Measurements from ENCODE around the gene PIK3R6. TPM values are rescaled to one million over a fixed set of nuclear protein-coding genes. Genes with fewer than 3 reads are reported as not detected.
"Not testable (repeated sequence)": the region's sequence is repeated elsewhere in the genome, so short reads cannot be mapped to it uniquely, and the experiment has no call there.

The PIK3R6 gene
- total RNA-seq, 1 donor from 2014 or later: 10.1 TPM

GRCh38 chr17:8821446-8822105, 45.9 kb downstream of the PIK3R6 start:
- intact Hi-C loops (cut with micrococcal nuclease): no loop called here
- no peak for DNase-seq (ENCODE audit: low spot score)
- Mint-ChIP-seq H3K27ac (no peak overlapping the region), H3K9me3 (peaks cover 15% of the 10 kb centered on the region), H3K27me3 (ENCODE audit: low read depth) (no peaks in the 10 kb centered on the region), H3K36me3 (ENCODE audit: low read depth) (peaks cover 25% of the 10 kb centered on the region), H3K4me1 (ENCODE audit: low read depth) (no peaks in the 10 kb centered on the region), H3K4me3 (ENCODE audit: low read depth) (no peak overlapping the region)

- intact Hi-C loops (cut with micrococcal nuclease): no loop called here
- DNase-seq (ENCODE audit: low spot score): no peak
- H3K9me3 Mint-ChIP-seq: peaks cover 13% of the 10 kb centered on the region
- no peak overlapping the region for H3K27ac Mint-ChIP-seq
- H3K4me3 Mint-ChIP-seq (ENCODE audit: low read depth): no peak overlapping the region
- no peaks in the 10 kb centered on the region for H3K4me1 Mint-ChIP-seq (ENCODE audit: low read depth)
- H3K27me3 Mint-ChIP-seq (ENCODE audit: low read depth): peaks cover under 1% of the 10 kb centered on the region
- peaks cover 27% of the 10 kb centered on the region for H3K36me3 Mint-ChIP-seq (ENCODE audit: low read depth)
Measured at GRCh38 chr17:8820311-8821010, 47.0 kb downstream of the PIK3R6 start.

DNA sequence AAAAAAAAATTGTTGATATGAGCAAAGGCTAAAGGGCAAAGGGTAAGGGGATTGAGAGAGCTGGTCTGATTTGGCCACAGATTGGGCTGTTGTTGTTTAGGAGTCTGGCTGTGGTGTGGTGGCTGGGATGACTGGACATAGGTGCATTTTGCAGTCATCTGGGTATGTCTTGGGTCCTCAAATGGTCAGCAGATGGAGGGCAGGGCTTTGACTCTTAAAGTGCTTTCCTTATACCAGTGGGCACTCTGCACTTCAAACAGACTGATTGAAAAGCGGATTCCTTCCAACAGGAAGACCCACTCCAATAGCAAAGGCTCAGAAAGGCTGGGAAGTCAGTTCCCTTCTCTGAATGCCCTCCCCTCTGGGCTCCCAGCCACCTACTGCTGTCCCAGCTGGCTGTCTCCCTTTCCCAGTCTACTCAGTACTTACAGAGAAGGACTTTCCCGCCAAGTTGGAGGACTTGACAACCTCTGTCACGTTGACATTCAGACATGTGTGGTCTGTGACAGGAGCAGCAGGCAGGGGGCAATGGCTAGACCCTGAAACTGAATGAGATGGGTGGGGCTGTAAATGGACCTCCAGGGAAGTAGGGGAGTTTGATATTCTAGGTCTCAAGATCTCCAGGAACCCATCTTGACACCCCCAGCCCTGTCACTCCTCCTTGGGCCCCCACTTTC, 48.7 kb downstream of the PIK3R6 start:
- Mint-ChIP-seq H3K27me3 (ENCODE audit: low read depth) (peaks cover 3% of the 10 kb centered on the region), H3K4me1 (ENCODE audit: low read depth) (no peaks in the 10 kb centered on the region), H3K36me3 (ENCODE audit: low read depth) (peaks cover 26% of the 10 kb centered on the region), H3K27ac (no peak overlapping the region), H3K4me3 (ENCODE audit: low read depth) (no peak overlapping the region), H3K9me3 (no peaks in the 10 kb centered on the region)
- DNase-seq (ENCODE audit: low spot score): no peak
- intact Hi-C loops (cut with micrococcal nuclease): no loop called here

DNA sequence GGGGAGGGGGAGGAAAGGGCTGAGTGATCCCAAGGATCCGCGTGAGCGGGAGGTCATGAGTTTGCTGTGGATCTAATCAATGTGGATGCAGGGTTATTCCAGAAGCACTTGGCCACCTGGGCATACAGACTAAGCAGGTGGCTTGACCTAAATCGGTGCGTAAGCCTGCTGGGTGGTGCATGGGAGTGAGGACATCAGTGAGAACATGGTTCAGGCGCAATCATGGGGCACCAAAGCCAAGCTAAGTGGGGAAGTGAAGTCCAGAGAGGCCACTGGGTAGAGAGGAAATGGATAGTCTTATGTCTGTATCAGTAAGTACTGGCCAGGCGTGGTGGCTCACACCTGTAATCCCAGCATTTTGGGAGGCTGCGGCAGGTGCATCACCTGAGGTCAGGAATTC, 49.4 kb downstream of the PIK3R6 start:
- intact Hi-C loops (cut with micrococcal nuclease): no loop called here
- Mint-ChIP-seq H3K36me3 (ENCODE audit: low read depth) (peaks cover 30% of the 10 kb centered on the region), H3K27me3 (ENCODE audit: low read depth) (peaks cover 3% of the 10 kb centered on the region), H3K4me3 (ENCODE audit: low read depth) (no peak overlapping the region), H3K9me3 (peaks cover 6% of the 10 kb centered on the region), H3K4me1 (ENCODE audit: low read depth) (no peaks in the 10 kb centered on the region), H3K27ac (no peak overlapping the region)
- DNase-seq (ENCODE audit: low spot score): no peak

GRCh38 chr17:8806926-8807550, 60.4 kb downstream of the PIK3R6 start:
- Mint-ChIP-seq H3K4me1 (ENCODE audit: low read depth) (peaks cover 8% of the 10 kb centered on the region), H3K36me3 (ENCODE audit: low read depth) (peaks cover 48% of the 10 kb centered on the region), H3K9me3 (peaks cover 13% of the 10 kb centered on the region), H3K4me3 (ENCODE audit: low read depth) (no peak overlapping the region), H3K27ac (no peak overlapping the region), H3K27me3 (ENCODE audit: low read depth) (no peaks in the 10 kb centered on the region)
- intact Hi-C loops (cut with micrococcal nuclease): no loop called here
- DNase-seq (ENCODE audit: low spot score): no peak

DNA sequence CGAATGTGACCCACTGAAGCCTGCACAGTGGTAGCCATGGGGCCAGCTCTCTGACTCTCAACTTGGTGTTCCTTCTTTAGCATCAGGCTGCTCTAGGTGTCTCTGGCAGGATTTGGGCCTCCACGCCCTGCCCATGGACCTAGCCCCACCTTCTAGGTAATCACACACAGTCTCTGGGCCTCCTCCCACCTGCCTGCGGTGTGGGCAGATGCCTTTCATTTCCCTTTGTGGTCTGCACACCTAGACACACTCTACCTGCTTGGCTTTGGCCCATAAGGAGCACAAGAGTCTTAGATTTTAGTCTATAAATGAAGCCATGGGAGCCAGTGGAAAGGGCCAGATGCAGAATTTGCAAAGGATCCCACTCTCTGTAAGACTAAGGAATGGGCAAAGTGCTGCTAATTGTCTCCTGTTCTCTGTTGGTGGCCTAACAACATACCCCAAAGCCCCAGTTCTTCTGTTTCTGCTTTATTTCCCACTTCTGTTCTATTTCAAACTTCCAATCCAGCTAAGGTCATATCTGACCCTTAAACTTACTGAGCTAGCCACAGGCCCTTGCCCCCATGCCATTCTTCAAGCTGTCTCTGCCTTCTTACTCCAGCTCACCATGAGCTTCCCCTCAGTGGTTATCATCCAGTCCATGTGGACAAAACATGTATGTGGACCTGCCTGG, 61.1 kb downstream of the PIK3R6 start:
- Mint-ChIP-seq H3K9me3 (peaks cover 8% of the 10 kb centered on the region), H3K36me3 (ENCODE audit: low read depth) (peaks cover 41% of the 10 kb centered on the region), H3K27me3 (ENCODE audit: low read depth) (no peaks in the 10 kb centered on the region), H3K4me3 (ENCODE audit: low read depth) (no peak overlapping the region), H3K4me1 (ENCODE audit: low read depth) (peaks cover 8% of the 10 kb centered on the region), H3K27ac (no peak overlapping the region)
- intact Hi-C loops (cut with micrococcal nuclease): no loop called here
- DNase-seq (ENCODE audit: low spot score): no peak

- H3K4me1 Mint-ChIP-seq (ENCODE audit: low read depth); intact Hi-C loops (cut with micrococcal nuclease); H3K27ac Mint-ChIP-seq; H3K4me3 Mint-ChIP-seq (ENCODE audit: low read depth); H3K27me3 Mint-ChIP-seq (ENCODE audit: low read depth); DNase-seq (ENCODE audit: low spot score); H3K9me3 Mint-ChIP-seq: not testable (repeated sequence)
- H3K36me3 Mint-ChIP-seq (ENCODE audit: low read depth): peaks cover 33% of the 10 kb centered on the region
Measured at GRCh38 chr17:8805396-8805795, 62.1 kb downstream of the PIK3R6 start.

GRCh38 chr17:8803531-8804420, 63.7 kb downstream of the PIK3R6 start:
- Mint-ChIP-seq H3K36me3 (ENCODE audit: low read depth) (peaks cover 22% of the 10 kb centered on the region), H3K4me3 (ENCODE audit: low read depth) (no peak overlapping the region), H3K27me3 (ENCODE audit: low read depth) (no peaks in the 10 kb centered on the region), H3K9me3 (no peaks in the 10 kb centered on the region), H3K4me1 (ENCODE audit: low read depth) (peaks cover 8% of the 10 kb centered on the region), H3K27ac (no peak overlapping the region)
- intact Hi-C loops (cut with micrococcal nuclease): no loop called here
- no peak for DNase-seq (ENCODE audit: low spot score)

- no peaks in the 10 kb centered on the region for H3K4me1 Mint-ChIP-seq (ENCODE audit: low read depth)
- H3K9me3 Mint-ChIP-seq: no peaks in the 10 kb centered on the region
- no peak overlapping the region for H3K27ac Mint-ChIP-seq
- DNase-seq (ENCODE audit: low spot score): no peak
- H3K4me3 Mint-ChIP-seq (ENCODE audit: low read depth): no peak overlapping the region
- no peaks in the 10 kb centered on the region for H3K27me3 Mint-ChIP-seq (ENCODE audit: low read depth)
- H3K36me3 Mint-ChIP-seq (ENCODE audit: low read depth): peaks cover 7% of the 10 kb centered on the region
- intact Hi-C loops (cut with micrococcal nuclease): no loop called here
Measured at GRCh38 chr17:8801135-8801840, 66.2 kb downstream of the PIK3R6 start.

DNA sequence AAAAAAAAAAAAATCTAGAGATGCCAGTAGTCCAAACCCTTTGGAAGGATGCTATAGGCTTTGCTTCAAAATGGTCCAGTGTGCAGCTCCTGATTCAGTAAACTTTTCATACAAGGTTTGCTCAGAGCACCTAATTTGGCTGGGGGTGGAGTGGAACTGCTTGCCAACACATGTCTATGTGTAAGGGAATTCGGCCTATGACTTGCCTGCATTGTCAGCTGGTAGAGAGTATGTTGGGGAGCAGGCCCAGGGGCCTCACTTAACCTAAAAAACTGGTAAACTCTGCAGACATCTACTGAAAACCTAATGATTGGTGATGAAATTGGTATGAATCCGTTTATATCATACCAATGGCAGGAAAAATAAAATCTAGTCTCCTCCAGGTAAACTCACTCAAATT, 66.8 kb downstream of the PIK3R6 start:
- H3K4me1 Mint-ChIP-seq (ENCODE audit: low read depth): no peaks in the 10 kb centered on the region
- no peak overlapping the region for H3K4me3 Mint-ChIP-seq (ENCODE audit: low read depth)
- DNase-seq (ENCODE audit: low spot score): no peak
- H3K36me3 Mint-ChIP-seq (ENCODE audit: low read depth): peaks cover 7% of the 10 kb centered on the region
- intact Hi-C loops (cut with micrococcal nuclease): no loop called here
- no peaks in the 10 kb centered on the region for H3K9me3 Mint-ChIP-seq
- H3K27ac Mint-ChIP-seq: no peak overlapping the region
- no peaks in the 10 kb centered on the region for H3K27me3 Mint-ChIP-seq (ENCODE audit: low read depth)

DNA sequence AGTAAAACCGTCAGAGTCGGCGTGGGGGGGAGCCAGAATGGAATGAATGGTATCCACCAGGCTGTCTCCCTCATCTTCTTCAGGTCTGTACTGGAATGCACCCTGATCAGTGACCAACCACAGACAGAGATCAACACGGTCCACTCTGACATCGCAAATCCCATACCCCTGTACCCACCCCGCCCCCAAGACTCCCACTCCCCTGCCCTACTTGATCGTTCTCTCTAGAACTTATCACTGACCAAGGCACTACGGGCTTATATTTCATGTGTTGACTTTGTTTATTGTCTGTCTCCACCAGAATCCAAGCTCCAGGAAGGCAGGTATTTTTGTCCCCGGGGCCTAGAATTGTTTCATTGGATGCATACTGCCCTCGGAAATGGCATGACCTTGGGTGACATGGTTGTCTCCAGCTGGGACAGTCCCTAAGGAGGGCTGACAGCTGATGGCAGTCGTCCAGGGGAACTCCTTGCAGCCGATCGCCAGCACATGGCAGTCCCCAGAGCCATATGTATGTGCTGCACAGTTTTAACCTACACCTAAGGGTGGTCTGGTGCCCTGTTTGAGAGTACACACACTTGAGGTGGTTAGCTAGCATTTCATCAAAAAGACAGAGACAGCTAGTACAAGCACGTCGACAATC, 67.8 kb downstream of the PIK3R6 start:
- no peaks in the 10 kb centered on the region for H3K27me3 Mint-ChIP-seq (ENCODE audit: low read depth)
- intact Hi-C loops (cut with micrococcal nuclease): no loop called here
- no peak for DNase-seq (ENCODE audit: low spot score)

More for the DNA sequence above, 67.8 kb downstream of the PIK3R6 start:
- no peaks in the 10 kb centered on the region for H3K9me3 Mint-ChIP-seq
- H3K4me1 Mint-ChIP-seq (ENCODE audit: low read depth): no peaks in the 10 kb centered on the region
- peaks cover 7% of the 10 kb centered on the region for H3K36me3 Mint-ChIP-seq (ENCODE audit: low read depth)
- H3K4me3 Mint-ChIP-seq (ENCODE audit: low read depth): no peak overlapping the region
- no peak overlapping the region for H3K27ac Mint-ChIP-seq

All from activated T-helper 2 cell treated with anti-CD3 and anti-CD28 coated beads, Interferon-gamma antibody, Interleukin-2, Interleukin-4, amounts not matched to agents 10 μg/mL and 5 μg/mL and 100 μg/mL, durations not matched to agents 14 hours and 24 hours and 36 hours (primary cell).